Parathyroid adenoma (tissue), 2 donors: Measurements from ENCODE around the gene SNX10.

Source experiments
- H2AFZ ChIP-seq: fragments of 300-600 bp; sonication (generic); one replicate; pipeline ENCODE4 v1.7.0; 2017; ENCODE audit warnings: antibody characterized with exemption, mild to moderate bottlenecking
- H3K27ac ChIP-seq: fragments of 300-600 bp; sonication (generic); one replicate; pipeline ENCODE4 v1.7.0; 2017
- H3K27me3 ChIP-seq: fragments of 300-600 bp; sonication (generic); one replicate; pipeline ENCODE4 v1.7.0; 2017; ENCODE audit warnings: low read length; ENCODE audit not compliant: control insufficient read depth, insufficient read depth
- H3K36me3 ChIP-seq: fragments of 300-600 bp; sonication (generic); one replicate; pipeline ENCODE4 v1.7.0; 2017; ENCODE audit warnings: low read length; ENCODE audit not compliant: control insufficient read depth, insufficient read depth
- H3K4me1 ChIP-seq: fragments of 300-600 bp; sonication (generic); one replicate; pipeline ENCODE4 v1.7.0; 2017; ENCODE audit warnings: control low read depth
- H3K4me2 ChIP-seq: fragments of 300-600 bp; sonication (generic); one replicate; pipeline ENCODE4 v1.7.0; 2017; ENCODE audit warnings: low read length
- H3K4me3 ChIP-seq: fragments of 300-600 bp; sonication (generic); one replicate; pipeline ENCODE4 v1.7.0; 2017; ENCODE audit warnings: low read depth, low read length
- H3K79me2 ChIP-seq: fragments of 300-600 bp; sonication (generic); one replicate; pipeline ENCODE4 v1.7.0; 2017; ENCODE audit warnings: control low read depth
- H3K9ac ChIP-seq: fragments of 300-600 bp; sonication (generic); one replicate; pipeline ENCODE4 v1.7.0; 2017; ENCODE audit warnings: mild to moderate bottlenecking
- H3K9me3 ChIP-seq: fragments of 300-600 bp; sonication (generic); one replicate; pipeline ENCODE4 v1.7.0; 2017; ENCODE audit warnings: low read length; ENCODE audit not compliant: control insufficient read depth
- TF ChIP-seq, protein P1 (sequence below): fragments of 300-600 bp; sonication (generic); IDR thresholded peaks from one replicate; pipeline ENCODE4 v1.7.0; 2017; ENCODE audit warnings: antibody characterized with exemption, mild to moderate bottlenecking
- donor health status: primary hyperparathyroidism.

Gene SNX10

DNA sequence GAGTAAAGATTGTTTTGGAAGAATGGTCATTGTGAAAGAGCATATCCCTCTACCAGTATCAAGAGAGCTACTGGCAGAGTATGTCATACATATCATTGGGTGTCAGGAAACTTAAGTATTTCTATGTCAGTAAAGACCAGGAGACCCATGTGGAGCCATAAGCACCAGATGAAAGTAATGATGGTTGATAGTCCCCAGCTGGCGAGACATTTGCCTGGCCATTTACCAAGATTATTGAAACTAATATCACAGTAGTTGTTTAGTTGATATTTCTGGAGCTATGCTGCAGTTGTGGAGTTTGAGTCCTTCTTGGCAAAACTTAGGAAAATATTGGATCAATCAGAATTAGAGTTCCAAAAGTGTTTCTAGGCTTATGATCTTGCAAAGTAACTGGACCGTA, 114.8 kb downstream of the SNX10 start:
- Histone ChIP-seq H3K27me3 (no peaks in the 10 kb centered on the region), H3K79me2 (peaks cover 2% of the 10 kb centered on the region), H3K36me3 (no peaks in the 10 kb centered on the region), H3K9me3 (no peaks in the 10 kb centered on the region), H2AFZ (no peak overlapping the region), H3K4me1 (no peaks in the 10 kb centered on the region), H3K4me2 (no peak overlapping the region), H3K4me3 (no peak overlapping the region), H3K27ac (no peak overlapping the region), H3K9ac (no peak overlapping the region)
- TF ChIP-seq, protein P1, sequence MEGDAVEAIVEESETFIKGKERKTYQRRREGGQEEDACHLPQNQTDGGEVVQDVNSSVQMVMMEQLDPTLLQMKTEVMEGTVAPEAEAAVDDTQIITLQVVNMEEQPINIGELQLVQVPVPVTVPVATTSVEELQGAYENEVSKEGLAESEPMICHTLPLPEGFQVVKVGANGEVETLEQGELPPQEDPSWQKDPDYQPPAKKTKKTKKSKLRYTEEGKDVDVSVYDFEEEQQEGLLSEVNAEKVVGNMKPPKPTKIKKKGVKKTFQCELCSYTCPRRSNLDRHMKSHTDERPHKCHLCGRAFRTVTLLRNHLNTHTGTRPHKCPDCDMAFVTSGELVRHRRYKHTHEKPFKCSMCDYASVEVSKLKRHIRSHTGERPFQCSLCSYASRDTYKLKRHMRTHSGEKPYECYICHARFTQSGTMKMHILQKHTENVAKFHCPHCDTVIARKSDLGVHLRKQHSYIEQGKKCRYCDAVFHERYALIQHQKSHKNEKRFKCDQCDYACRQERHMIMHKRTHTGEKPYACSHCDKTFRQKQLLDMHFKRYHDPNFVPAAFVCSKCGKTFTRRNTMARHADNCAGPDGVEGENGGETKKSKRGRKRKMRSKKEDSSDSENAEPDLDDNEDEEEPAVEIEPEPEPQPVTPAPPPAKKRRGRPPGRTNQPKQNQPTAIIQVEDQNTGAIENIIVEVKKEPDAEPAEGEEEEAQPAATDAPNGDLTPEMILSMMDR = no peak

DNA sequence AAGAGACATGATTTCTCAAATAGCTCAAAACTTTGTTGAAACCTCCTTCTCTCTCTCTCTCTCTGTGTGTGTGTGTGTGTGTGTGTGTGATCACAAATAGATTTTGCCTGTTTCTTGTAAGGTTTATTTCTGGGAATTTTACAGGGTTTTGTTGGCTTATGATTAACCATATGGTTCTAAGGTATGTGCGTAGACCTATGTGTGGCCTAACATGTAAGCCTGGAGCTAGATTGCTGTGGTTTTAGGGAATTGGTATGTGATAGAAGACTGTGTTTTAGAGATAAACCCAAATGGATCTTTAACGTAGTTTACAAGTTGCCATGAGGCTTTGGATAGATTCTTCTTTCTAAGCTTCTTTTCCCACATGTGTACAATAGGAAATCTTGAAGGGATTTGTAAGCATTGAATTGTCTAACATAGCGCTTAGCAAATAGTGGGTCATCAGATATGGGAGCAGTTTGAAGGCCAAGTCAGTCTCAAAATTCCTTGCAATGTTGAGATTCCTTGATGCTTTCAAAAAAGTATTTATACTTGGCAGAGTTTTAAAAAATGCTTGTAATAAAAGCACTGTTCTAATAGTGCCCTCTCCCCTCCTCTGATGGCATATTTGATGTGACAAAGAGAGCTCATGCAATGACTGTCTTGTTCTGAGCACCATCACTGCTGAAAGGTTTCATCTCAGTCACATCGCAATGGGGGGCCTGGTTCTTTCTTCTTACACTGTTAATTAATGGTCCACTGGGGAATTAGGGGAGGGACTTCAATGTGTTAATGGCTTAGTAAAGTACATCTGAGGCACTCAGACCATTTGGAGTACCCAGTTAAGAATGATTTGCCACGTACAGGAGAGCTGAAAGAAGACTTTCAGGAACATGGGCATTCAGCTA, 118.2 kb downstream of the SNX10 start:
- no peaks in the 10 kb centered on the region for H3K27me3 ChIP-seq
- H3K4me1 ChIP-seq = no peaks in the 10 kb centered on the region
- no peaks in the 10 kb centered on the region for H3K36me3 ChIP-seq
- no peak overlapping the region for H3K4me2 ChIP-seq
- no peak overlapping the region for H2AFZ ChIP-seq
- TF ChIP-seq, protein P1 = no peak
- H3K9me3 ChIP-seq = no peaks in the 10 kb centered on the region
- H3K4me3 ChIP-seq = no peak overlapping the region
- H3K9ac ChIP-seq = no peak overlapping the region
- peaks cover 2% of the 10 kb centered on the region for H3K79me2 ChIP-seq
- H3K27ac ChIP-seq = no peak overlapping the region

DNA sequence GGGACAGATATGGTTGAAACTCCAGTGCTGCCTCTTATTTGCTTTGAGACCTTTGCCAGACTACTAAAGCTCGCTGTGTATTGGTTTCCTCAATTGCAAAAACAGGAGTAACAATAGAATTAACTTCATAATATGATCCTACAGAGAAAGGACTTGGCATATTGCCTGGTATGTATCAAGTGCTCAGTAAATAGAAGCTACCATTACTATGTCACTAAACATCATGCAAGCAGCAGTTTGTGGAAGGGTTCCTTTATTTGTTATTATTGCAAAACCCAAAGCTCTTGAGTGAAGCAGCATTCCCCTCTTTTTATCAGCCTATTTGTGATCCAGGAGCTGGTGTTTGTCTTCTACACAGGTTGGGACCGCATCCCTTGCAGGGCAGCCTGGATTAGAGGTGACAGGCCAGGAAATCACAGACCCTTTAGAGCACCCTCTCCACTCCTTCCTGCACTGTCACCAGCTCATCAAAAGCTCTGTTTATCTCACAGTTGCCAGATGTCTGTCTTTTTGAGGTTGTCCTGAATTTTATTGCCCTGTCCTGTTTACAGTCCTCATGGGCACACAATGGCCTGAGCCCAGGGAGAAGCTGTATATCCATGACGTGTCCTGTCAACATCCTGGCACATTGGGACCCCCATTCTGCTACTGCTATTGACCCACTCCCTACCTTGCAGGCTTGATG, 121.5 kb downstream of the SNX10 start:
- H2AFZ ChIP-seq = no peak overlapping the region
- H3K9ac ChIP-seq = no peak overlapping the region
- peaks cover 2% of the 10 kb centered on the region for H3K79me2 ChIP-seq
- no peaks in the 10 kb centered on the region for H3K36me3 ChIP-seq
- H3K27ac ChIP-seq = no peak overlapping the region
- H3K4me2 ChIP-seq = no peak overlapping the region
- no peaks in the 10 kb centered on the region for H3K4me1 ChIP-seq
- H3K9me3 ChIP-seq = no peaks in the 10 kb centered on the region
- no peaks in the 10 kb centered on the region for H3K27me3 ChIP-seq
- TF ChIP-seq, protein P1 = no peak
- H3K4me3 ChIP-seq = no peak overlapping the region

DNA sequence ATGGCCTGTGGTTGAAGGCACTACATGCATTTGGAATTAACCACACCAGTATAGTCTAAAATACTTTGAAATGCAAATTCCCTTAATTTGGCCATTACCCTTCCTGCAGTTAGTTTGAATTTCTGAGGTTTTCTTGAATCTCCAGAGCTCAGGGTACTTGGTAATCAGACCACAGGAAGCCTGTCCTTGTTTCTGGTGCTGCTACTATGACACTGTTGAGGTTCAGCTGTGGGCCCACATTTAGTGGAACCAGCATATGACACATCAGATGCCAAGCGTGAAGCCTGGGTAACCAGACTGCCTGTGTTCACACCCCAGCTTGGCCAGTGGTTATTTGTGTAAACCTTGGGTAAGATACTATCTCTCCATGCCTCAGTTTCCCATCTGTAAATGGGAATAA, 124.3 kb downstream of the SNX10 start:
- H2AFZ ChIP-seq = no peak overlapping the region
- no peaks in the 10 kb centered on the region for H3K27me3 ChIP-seq
- TF ChIP-seq, protein P1 = no peak
- no peaks in the 10 kb centered on the region for H3K9me3 ChIP-seq
- no peaks in the 10 kb centered on the region for H3K4me1 ChIP-seq
- no peak overlapping the region for H3K9ac ChIP-seq
- H3K4me3 ChIP-seq = no peak overlapping the region
- H3K36me3 ChIP-seq = no peaks in the 10 kb centered on the region
- H3K4me2 ChIP-seq = no peak overlapping the region
- no peak overlapping the region for H3K27ac ChIP-seq
- H3K79me2 ChIP-seq = no peaks in the 10 kb centered on the region
